Spinal cord (tissue), 10 donors: ENCODE data around the gene HOXD11. TPM values are rescaled to one million over a fixed set of nuclear protein-coding genes. Genes with fewer than 3 reads are reported as not detected.

Experiments used
- DNase-seq, 6 donors: peaks; one replicate each; pipeline versions ENCODE4 v3.0.0 to v3.0.0-alpha.2; 2013 to 2015; ENCODE audit warnings: low spot score in 6 of 6, low read depth in 4 of 6
- H3K27ac ChIP-seq: one replicate; pipeline ENCODE4 v1.5.1; 2013; ENCODE audit warnings: low read depth, low read length, control low read depth
- H3K27me3 ChIP-seq: one replicate; pipeline ENCODE4 v1.6.1; 2013; ENCODE audit warnings: low read length; ENCODE audit not compliant: control insufficient read depth, insufficient read depth
- H3K36me3 ChIP-seq: one replicate; pipeline ENCODE4 v1.6.1; 2013; ENCODE audit warnings: low read length; ENCODE audit not compliant: control insufficient read depth, insufficient read depth
- H3K4me1 ChIP-seq: one replicate; pipeline ENCODE4 v1.6.1; 2013; ENCODE audit warnings: low read length; ENCODE audit not compliant: control insufficient read depth, insufficient read depth
- H3K4me3 ChIP-seq: one replicate; pipeline ENCODE4 v1.5.1; 2013; ENCODE audit warnings: low read depth, low read length, control low read depth
- H3K9me3 ChIP-seq: one replicate; pipeline ENCODE4 v1.6.1; 2013; ENCODE audit warnings: low read length; ENCODE audit not compliant: control insufficient read depth, insufficient read depth
- WGBS: methylation state at CpG from one replicate; pipeline ENCODE4 v1.1.5; 2013; ENCODE audit warnings: missing lambda C conversion rate; ENCODE audit not compliant: insufficient coverage; 5-methylcytosine and 5-hydroxymethylcytosine counted together
- polyA plus RNA-seq, 2 donors: library from polyadenylated mRNA; unstranded; fragments of 120-200 nt; gene quantifications; one replicate each; pipeline ENCODE4 v1.2.1, GENCODE V29; 2013; ENCODE audit not compliant: insufficient read length in 2 of 2
- total RNA-seq, 2 donors: library from RNA; depleted of rRNA in 1 of 2; stranded (reverse); fragments of 120-200 nt in 1 of 2; fragments of >200 nt in 1 of 2; gene quantifications; one replicate each; pipeline versions ENCODE4 v1.2.3 to v1.2.4, GENCODE V29; 2013 to 2014
- donor health status: healthy.

Gene HOXD11
- total and polyA plus RNA-seq, 4 donors: 0.39 to 1.4 (median 0.51) TPM; not detected in 1

GRCh38 chr2:176124947-176125771 is 18.1 kb downstream of the HOXD11 start:
- peaks cover 7% of the 10 kb centered on the region for H3K36me3 ChIP-seq
- no peaks in the 10 kb centered on the region for H3K9me3 ChIP-seq
- peak overlapping the region; percentile 64 for H3K27ac ChIP-seq
- peaks cover 59% of the 10 kb centered on the region for H3K27me3 ChIP-seq
- H3K4me3 ChIP-seq: peak overlapping the region; percentile 51
- peaks cover 50% of the 10 kb centered on the region for H3K4me1 ChIP-seq
- DNase-seq: no peak
- 54% methylated on average over 8 of the region's 9 CpGs for WGBS

- peaks cover 50% of the 10 kb centered on the region for H3K4me1 ChIP-seq
- peaks cover 54% of the 10 kb centered on the region for H3K27me3 ChIP-seq
- H3K4me3 ChIP-seq: no peak overlapping the region
- DNase-seq: no peak
- WGBS: 51% methylated on average over 2 of the region's 6 CpGs
- peaks cover 7% of the 10 kb centered on the region for H3K36me3 ChIP-seq
- H3K27ac ChIP-seq: peak overlapping the region; percentile 64
- no peaks in the 10 kb centered on the region for H3K9me3 ChIP-seq
Observed at GRCh38 chr2:176125772-176126054, 18.6 kb downstream of the HOXD11 start.

GRCh38 chr2:176126929-176127773 is 20.1 kb downstream of the HOXD11 start:
- peak in 3 of 6 donors; percentile 87 to 94 (median 91) for DNase-seq
- no peaks in the 10 kb centered on the region for H3K9me3 ChIP-seq

GRCh38 chr2:176127774-176128072 is 20.6 kb downstream of the HOXD11 start:
- peaks cover 41% of the 10 kb centered on the region for H3K4me1 ChIP-seq
- peak in 1 of 6 donors; percentile 47 for DNase-seq
- H3K27ac ChIP-seq: peak overlapping the region; percentile 93
- H3K9me3 ChIP-seq: no peaks in the 10 kb centered on the region
- peaks cover 34% of the 10 kb centered on the region for H3K27me3 ChIP-seq
- WGBS: no CpG with 5 or more reads among the region's 4 CpGs
- peaks cover 7% of the 10 kb centered on the region for H3K36me3 ChIP-seq
- H3K4me3 ChIP-seq: peak overlapping the region; percentile 69

More at GRCh38 chr2:176126929-176127773, 20.1 kb downstream of the HOXD11 start:
- Histone ChIP-seq H3K27ac (peak overlapping the region; percentile 93), H3K4me1 (peaks cover 45% of the 10 kb centered on the region), H3K27me3 (peaks cover 39% of the 10 kb centered on the region), H3K36me3 (peaks cover 7% of the 10 kb centered on the region), H3K4me3 (peak overlapping the region; percentile 69)
- WGBS: 20% methylated on average over 2 of the region's 13 CpGs

- WGBS: 15% methylated on average over 40 of the region's 49 CpGs
- H3K27ac ChIP-seq: peak overlapping the region; percentile 93
Observed at GRCh38 chr2:176128172-176128981, 21.3 kb downstream of the HOXD11 start.

GRCh38 chr2:176128982-176129796 is 22.1 kb downstream of the HOXD11 start, which contains the start of gene HOXD8:
HOXD8 (plus strand) TSS chr2:176129705; CDS start chr2:176130367, 662 bp downstream.
- Histone ChIP-seq H3K27ac (peak within 1 kb of the TSS; percentile 93), H3K27me3 (peaks cover 23% of the 10 kb centered on the region), H3K36me3 (peaks cover 7% of the 10 kb centered on the region), H3K4me3 (peak within 1 kb of the TSS; percentile 69), H3K4me1 (peaks cover 39% of the 10 kb centered on the region), H3K9me3 (no peaks in the 10 kb centered on the region)
- DNase-seq: peak in 2 of 6 donors; percentile 92 to 95
- WGBS: under 1% methylated on average over 57 of the region's 64 CpGs

More at GRCh38 chr2:176128172-176128981, 21.3 kb downstream of the HOXD11 start:
- H3K4me1 ChIP-seq: peaks cover 44% of the 10 kb centered on the region
- peaks cover 7% of the 10 kb centered on the region for H3K36me3 ChIP-seq
- no peaks in the 10 kb centered on the region for H3K9me3 ChIP-seq
- peak overlapping the region; percentile 69 for H3K4me3 ChIP-seq
- peaks cover 31% of the 10 kb centered on the region for H3K27me3 ChIP-seq
- DNase-seq: peak in 2 of 6 donors; percentile 74 to 81

- H3K27me3 ChIP-seq: peaks cover 17% of the 10 kb centered on the region
- H3K36me3 ChIP-seq: peaks cover 3% of the 10 kb centered on the region
- under 1% methylated on average over 40 of the region's 43 CpGs for WGBS
- peak overlapping the region; percentile 93 for H3K27ac ChIP-seq
- no peak for DNase-seq
- peaks cover 37% of the 10 kb centered on the region for H3K4me1 ChIP-seq
- peak overlapping the region; percentile 69 for H3K4me3 ChIP-seq
- H3K9me3 ChIP-seq: no peaks in the 10 kb centered on the region
Observed at GRCh38 chr2:176129813-176130146, 22.7 kb downstream of the HOXD11 start.

GRCh38 chr2:176130147-176130956 is 23.3 kb downstream of the HOXD11 start:
- H3K4me3 ChIP-seq: peak overlapping the region; percentile 64
- 0% methylated on average over 91 of the region's 100 CpGs for WGBS
- DNase-seq: peak in 4 of 6 donors; percentile 76 to 93 (median 84)
- no peaks in the 10 kb centered on the region for H3K9me3 ChIP-seq
- no peaks in the 10 kb centered on the region for H3K36me3 ChIP-seq
- H3K27ac ChIP-seq: peak overlapping the region; percentile 83
- H3K27me3 ChIP-seq: peaks cover 12% of the 10 kb centered on the region
- H3K4me1 ChIP-seq: peaks cover 37% of the 10 kb centered on the region
